HG03060 (cell line): ENCODE measurements around the gene TBCC.
A peak's percentile ranks its signal among the peaks of the same experiment; 100 is the strongest.

Experiments used
- ATAC-seq: cut with Tn5 transposase; IDR thresholded peaks from one replicate; pipeline ENCODE4 v1.9.1; 2021; ENCODE audit warnings: low read depth, moderate number of reproducible peaks; ENCODE audit not compliant: unreplicated experiment

Gene TBCC

DNA sequence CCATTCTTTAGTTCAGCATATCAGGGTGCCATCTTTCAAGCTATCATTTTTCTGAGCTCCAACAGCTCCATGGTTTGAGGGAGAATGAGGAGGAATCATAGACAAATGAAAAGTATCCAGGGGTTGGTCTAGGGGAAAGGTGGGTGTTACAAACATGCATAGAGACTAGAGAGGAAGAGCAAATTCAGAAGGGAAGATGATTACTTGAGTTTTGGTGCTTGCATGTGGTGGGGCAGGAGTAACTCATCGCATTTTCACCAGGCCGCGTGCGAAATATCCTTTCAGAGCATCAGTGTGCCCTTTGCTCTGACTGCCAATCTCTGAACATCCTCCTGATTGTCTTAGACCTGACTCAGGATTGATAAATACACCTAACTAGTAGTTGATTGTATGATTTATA lies 28.3 kb upstream of the TBCC start:
- no peak for ATAC-seq

DNA sequence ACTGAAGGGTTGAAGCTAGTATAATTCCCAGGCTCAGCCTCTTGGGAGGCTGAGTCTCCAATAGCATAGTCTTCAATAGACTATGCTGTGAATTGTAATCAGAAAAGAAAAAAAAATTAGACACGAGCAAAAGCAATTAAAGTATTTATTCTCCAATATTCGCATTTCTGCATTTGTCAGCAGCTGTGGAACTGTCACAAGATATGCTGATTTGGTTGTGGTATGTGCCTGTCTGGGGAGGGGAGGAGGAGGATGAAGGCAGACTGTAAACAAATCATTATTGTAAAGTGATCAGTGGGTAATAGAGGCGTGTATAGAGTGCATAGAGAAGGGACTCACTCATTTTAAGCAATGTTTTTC lies 25.8 kb upstream of the TBCC start:
- ATAC-seq, result no peak

GRCh38 chr6:42769836-42770235 lies 23.9 kb upstream of the TBCC start:
- no peak for ATAC-seq

- ATAC-seq, result no peak
These were observed 23.1 kb upstream of the TBCC start for GRCh38 chr6:42769051-42769450.

DNA sequence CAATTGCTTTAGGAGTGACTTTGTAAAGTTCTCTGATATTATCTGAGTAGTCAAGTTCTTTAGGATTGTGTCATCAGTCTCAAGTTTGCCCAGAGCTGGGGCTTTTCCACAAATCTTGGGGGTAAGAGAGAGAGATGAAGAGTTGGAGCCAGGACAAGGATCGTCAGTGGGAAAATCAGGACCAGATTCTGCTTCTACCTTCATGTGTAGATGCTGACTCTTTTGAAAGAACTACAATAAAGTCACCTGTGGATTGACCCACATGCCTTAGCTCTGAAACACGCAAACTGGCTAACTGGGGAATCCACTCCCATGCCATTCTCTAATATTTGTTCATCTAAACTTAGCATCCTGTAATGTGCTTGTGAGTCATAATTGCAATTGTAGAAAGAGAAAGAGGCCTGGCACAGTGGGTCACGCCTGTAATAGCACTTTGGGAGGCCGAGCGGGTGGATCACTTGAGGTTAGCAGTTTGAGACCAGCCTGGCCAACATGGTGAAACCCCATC lies 20.3 kb upstream of the TBCC start:
- no peak for ATAC-seq

DNA sequence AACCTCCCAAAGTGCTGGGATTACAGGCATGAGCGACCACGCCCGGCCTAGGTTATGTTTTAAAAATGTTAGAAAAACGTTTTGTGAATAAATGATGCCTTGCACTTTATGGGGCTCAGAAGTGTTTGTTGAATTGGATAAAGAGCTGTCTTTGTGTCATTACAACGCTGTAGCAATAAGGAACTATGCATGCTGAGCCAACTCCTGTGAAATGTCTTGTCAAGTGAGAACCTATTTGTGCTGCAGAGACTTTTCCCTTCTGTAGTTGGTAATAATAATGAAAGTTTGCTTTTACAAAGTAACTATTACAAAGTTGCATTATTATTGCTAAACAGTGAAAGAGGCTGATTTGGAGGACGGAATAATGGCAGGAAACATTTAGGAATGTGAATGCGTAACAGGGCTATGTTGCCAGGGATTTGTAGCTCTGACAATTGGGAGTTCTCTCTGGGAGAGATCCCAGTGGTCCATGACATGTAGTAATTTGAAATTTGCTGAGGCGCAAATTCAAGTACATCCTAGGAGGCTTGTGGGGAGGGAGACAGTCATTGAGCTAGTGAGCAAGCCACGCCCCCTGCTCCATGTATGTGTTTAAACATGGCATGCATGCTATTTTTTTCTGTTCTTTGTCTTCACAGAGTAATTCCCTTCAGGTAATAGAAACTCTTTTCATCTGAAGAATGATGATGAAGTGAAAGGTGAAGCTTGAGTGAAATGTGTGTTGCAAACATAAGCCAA lies 19.2 kb upstream of the TBCC start:
- no peak for ATAC-seq

- no peak for ATAC-seq
These were observed 17.0 kb upstream of the TBCC start for GRCh38 chr6:42762950-42763349.

- no peak for ATAC-seq
These were observed 16.5 kb upstream of the TBCC start for GRCh38 chr6:42762426-42762859.

GRCh38 chr6:42761287-42762067 lies 15.6 kb upstream of the TBCC start:
- ATAC-seq, result no peak

- ATAC-seq, result no peak
These were observed 13.0 kb upstream of the TBCC start for GRCh38 chr6:42758756-42759430.

DNA sequence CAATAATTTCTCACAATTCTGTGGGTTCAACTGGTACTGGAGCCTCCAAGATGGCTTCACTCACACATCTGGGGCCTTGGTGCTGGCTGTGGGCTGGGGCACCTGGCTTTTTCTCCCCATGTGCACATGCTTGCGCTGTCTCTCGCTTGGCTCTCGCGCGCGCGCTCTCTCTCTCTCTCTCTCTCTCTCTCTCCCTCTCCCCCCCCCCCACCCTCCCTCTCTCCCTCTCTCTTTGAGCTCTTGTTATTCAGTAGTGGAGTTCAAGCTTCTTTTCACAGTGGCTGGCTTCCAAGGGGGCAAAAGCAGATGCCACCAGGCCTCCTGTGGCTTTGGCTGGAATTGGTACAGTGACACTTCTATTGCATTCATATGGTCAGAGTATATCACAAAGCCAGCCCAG lies 10.8 kb upstream of the TBCC start:
- ATAC-seq, result no peak

DNA sequence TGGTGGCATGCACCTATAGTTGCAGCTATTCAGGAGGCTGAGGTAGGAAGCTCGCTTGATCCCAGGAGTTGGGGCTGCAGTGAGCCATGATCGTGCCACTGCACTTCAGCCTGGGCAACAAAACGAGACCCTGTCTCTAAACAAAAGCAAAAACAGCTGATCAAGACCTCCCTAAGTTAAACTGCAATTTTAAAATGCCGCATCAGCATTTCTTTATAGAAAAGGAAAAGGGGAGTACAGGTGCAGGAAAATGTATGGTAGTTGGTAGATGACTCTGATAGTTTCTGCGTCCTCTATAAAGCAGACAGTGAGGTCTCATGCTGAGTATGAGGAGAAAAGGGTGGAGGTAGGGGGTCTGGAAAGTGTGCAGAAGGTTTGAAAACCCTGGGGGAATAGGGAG lies 8.9 kb upstream of the TBCC start:
- no peak for ATAC-seq

DNA sequence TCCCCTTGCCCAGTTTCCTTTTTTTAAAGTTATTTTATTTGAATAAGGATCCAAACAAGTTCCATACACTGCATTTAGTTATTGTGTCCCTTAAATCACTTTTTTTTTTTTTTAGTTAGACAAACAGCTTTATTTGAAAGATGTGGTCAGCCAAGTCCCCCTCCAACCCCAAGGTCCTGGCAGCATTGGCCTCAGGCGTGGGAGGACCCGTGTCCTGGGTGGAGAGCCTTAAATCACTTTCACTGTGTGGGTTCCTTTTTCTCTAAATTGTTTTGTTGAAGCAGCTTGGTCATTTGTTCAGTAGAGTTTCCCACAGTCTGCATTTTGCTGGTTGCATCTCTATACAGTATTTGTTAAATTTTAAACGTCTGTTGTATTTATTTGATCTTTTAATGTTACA lies 5.2 kb upstream of the TBCC start:
- ATAC-seq, result no peak

- ATAC-seq, result no peak
These were observed 2.4 kb upstream of the TBCC start for GRCh38 chr6:42748203-42748898.

- peak; percentile 35 for ATAC-seq
These were observed 824 bp upstream of the TBCC start for GRCh38 chr6:42746463-42747391.

DNA sequence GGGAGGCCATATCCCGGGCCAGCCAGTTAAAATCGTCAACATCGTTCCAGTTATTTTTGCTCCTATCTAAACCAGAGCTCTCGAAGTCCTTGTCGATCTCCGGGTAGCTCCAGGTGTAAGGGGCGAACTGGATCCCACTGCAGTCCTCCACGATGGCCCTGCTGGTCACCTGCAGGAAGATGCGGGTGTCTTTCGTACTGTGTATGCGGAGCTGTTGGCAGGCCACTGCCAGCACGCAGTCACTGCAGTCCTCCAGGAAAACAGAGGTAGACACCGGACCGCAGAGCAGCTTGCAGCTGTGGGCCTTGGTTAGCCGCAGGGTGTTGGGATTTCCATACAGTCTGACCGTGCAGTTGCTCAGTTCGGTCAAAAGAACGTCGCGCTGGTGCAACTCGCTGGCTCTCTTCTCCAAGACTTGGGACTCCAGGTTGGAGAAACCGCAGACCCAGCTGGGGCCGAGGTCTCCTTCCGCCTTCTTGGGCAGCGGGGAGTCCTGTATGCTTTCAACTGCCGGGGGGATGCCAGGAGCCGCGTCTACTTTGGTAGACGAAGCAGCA lies 742 bp downstream of the TBCC start:
- no peak for ATAC-seq

DNA sequence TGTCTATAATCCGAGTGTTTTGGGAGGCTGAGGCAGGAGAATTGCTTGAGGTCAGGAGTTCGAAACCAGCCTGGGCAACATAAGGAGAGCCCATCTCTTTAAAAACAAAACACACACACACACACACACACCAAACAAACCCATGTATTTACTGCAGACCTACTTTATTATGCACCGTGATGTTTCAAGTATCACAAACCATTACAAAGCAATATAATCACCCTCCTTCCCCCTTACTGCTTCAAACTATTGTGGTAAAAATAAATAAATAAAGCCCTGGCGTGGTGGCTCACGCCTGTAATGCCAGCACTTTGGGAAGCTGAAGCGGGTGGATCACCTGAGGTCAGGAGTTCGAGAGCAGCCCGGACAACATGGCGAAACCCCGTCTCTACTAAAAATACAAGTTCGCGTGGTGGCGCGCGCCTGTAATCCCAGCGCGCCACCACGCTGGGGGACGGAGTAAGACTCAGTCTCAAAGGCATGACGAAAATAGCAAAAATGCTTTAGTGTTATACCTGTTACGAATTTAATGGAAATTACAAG lies 1.5 kb downstream of the TBCC start:
- ATAC-seq, result no peak

GRCh38 chr6:42742116-42742894 lies 3.6 kb downstream of the TBCC start:
- ATAC-seq, result no peak
